Sigmoid colon (tissue), 4 donors: ENCODE results near the gene NCBP3.

ENCODE experiments used
- CTCF ChIP-seq, 4 experiments: fragments of 450-650 bp in 3 of 4; fragments of 200-600 bp in 1 of 4; IDR thresholded peaks; one replicate each; pipeline ENCODE4 v1.5.1; 2016 to 2019; ENCODE audit warnings: antibody characterized with exemption in 4 of 4, mild to moderate bottlenecking in 3 of 4, moderate library complexity in 2 of 4
- EP300 ChIP-seq, 4 donors: sonication (generic); formaldehyde crosslinking; IDR thresholded peaks; one replicate each; pipeline ENCODE4 v1.6.1; 2017; ENCODE audit warnings: antibody characterized with exemption in 4 of 4
- POLR2A ChIP-seq, 2 donors: fragments of 450-650 bp; IDR thresholded peaks; one replicate each; pipeline ENCODE4 v1.6.1; 2016; ENCODE audit warnings: antibody characterized with exemption in 2 of 2, mild to moderate bottlenecking in 2 of 2, moderate library complexity in 2 of 2

GRCh38 chr17:3879186-3879585 is 33.1 kb upstream of the NCBP3 start:
- no peak for TF ChIP-seq CTCF (IDR thresholded peaks at IDR 0.05)
- TF ChIP-seq POLR2A (IDR thresholded peaks at IDR 0.05): no peak
- no peak for TF ChIP-seq EP300 (IDR thresholded peaks at IDR 0.05)
